Activated T-cell treated with anti-CD3 and anti-CD28 coated beads for 24 hours (primary cell): ENCODE results near the gene UBE2QL1.

Source experiments
- DNase-seq: peaks from one replicate; pipeline ENCODE4 v3.0.0-alpha.2; 2020; ENCODE audit warnings: low read depth

Gene UBE2QL1

GRCh38 chr5:6430418-6431028, 18.1 kb upstream of the UBE2QL1 start:
- no peak for DNase-seq

GRCh38 chr5:6431214-6432195, 17.2 kb upstream of the UBE2QL1 start:
- DNase-seq, result no peak

- DNase-seq, result no peak
Observed at GRCh38 chr5:6432206-6432605, 16.5 kb upstream of the UBE2QL1 start.

GRCh38 chr5:6434731-6435130, 13.9 kb upstream of the UBE2QL1 start:
- DNase-seq, result no peak

- DNase-seq, result no peak
Observed at GRCh38 chr5:6435356-6435755, 13.3 kb upstream of the UBE2QL1 start.

GRCh38 chr5:6436715-6437331, 11.8 kb upstream of the UBE2QL1 start:
- no peak for DNase-seq

- DNase-seq, result no peak
Observed at GRCh38 chr5:6439588-6440550, 8.8 kb upstream of the UBE2QL1 start.

GRCh38 chr5:6442333-6442732, 6.3 kb upstream of the UBE2QL1 start:
- DNase-seq, result no peak

GRCh38 chr5:6443326-6443725, 5.3 kb upstream of the UBE2QL1 start:
- no peak for DNase-seq

- no peak for DNase-seq
Observed at GRCh38 chr5:6446042-6446441, 2.6 kb upstream of the UBE2QL1 start.

GRCh38 chr5:6446626-6447309, 1.9 kb upstream of the UBE2QL1 start:
- no peak for DNase-seq

GRCh38 chr5:6447384-6448140, 1.1 kb upstream of the UBE2QL1 start:
- no peak for DNase-seq

GRCh38 chr5:6448141-6448491, 543 bp upstream of the UBE2QL1 start:
- DNase-seq, result no peak

- no peak for DNase-seq
Observed at GRCh38 chr5:6449465-6450158, 953 bp downstream of the UBE2QL1 start.

- no peak for DNase-seq
Observed at GRCh38 chr5:6450319-6450833, 1.7 kb downstream of the UBE2QL1 start.

GRCh38 chr5:6452622-6453504, 4.2 kb downstream of the UBE2QL1 start:
- DNase-seq, result no peak

GRCh38 chr5:6453937-6454560, 5.4 kb downstream of the UBE2QL1 start:
- no peak for DNase-seq

GRCh38 chr5:6454628-6455053, 6.0 kb downstream of the UBE2QL1 start:
- no peak for DNase-seq
